UCSD-AML1 (cell line): ENCODE data around the gene YPEL1.

ENCODE experiments used
- DNase-seq: peaks from one replicate; lab custom pipeline; 2025; ENCODE audit not compliant: unreplicated experiment; lab: John Stamatoyannopoulos, UW

Gene YPEL1

DNA sequence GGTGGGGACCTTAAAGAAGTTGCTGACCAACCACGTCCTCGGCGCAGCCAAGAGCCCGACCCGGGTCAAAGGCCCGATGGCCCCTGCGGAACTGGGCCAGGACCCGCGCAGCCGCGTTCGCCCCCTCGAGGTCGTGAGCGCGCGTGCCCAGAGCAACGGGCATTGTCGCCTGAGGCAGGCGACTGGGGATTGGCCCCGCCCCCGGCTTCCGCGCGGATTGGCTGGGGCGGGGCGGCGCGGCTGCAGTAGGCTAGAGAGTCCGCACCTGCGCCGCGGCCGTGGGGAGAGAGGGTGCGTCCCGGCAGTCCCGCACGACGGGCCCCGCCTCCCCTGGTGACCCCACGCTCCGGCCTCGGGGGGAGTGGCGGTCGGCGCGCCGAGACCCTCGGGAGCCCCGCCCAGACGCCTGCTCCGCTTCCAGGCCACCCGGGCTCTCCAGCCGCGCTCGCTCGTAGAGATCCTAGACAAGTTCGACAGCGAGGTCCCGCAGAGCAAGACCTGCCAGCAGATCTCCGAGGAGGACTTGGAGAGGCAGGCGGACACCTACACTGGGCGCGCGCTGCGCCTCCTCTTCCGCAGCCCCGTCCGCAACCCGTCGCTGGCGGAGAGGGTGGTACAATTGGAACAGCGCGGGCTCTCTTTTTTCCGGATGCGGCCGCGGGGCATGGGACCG is 78.1 kb downstream of the YPEL1 start:
- peak; percentile 88 for DNase-seq

GRCh38 chr22:21657020-21657359 is 78.6 kb downstream of the YPEL1 start:
- DNase-seq, result no peak

DNA sequence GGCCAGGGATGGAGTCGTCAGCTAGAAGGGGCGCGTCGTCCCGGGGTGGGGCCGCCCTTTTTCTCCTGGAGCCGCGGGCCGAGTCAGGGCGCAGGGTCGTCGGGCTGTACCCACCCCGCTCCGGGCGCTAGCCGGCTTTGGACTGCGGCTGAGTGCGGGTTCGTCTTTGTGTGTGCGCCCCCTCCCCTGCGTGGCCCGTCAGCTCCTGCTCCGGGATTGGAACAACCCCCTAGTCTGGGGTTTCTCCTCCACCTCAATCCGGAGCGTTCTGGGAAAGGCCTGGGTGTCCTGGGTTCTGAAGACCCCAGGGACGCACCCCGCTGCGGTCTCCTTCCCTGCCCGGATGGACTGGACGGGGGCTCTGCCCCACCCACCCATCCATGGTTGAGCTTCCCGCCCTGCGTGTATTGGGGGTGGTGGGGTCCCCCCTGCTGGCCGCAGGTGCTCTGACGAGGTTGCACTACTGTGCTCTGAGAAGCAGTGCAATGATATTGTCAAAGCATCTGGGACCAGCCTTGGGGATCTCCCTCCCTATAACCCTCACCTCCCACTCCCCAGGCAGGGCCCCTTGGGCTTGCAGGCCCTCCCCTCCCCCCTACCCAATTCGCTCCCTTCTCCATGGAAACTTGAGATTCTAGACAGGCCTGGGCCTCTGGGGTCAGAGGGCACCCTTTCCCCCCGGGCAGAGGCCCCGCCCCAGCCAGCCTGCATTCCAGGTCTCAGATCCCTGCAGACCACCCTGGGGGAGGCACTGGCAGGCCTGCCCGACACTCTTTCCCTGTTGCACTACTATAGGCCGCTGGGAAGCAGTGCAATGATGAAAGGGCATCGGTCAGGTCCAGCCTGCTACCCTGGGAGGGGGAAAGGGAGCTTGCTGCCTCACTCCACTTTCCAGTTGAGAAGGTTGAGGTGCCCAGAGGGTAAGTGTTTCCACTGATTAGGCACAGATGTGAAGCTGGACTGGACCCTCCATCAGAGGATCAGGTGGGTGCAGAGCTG is 82.7 kb downstream of the YPEL1 start:
- DNase-seq, result no peak

GRCh38 chr22:21652010-21652546 is 83.5 kb downstream of the YPEL1 start:
- DNase-seq, result peak; percentile 85

DNA sequence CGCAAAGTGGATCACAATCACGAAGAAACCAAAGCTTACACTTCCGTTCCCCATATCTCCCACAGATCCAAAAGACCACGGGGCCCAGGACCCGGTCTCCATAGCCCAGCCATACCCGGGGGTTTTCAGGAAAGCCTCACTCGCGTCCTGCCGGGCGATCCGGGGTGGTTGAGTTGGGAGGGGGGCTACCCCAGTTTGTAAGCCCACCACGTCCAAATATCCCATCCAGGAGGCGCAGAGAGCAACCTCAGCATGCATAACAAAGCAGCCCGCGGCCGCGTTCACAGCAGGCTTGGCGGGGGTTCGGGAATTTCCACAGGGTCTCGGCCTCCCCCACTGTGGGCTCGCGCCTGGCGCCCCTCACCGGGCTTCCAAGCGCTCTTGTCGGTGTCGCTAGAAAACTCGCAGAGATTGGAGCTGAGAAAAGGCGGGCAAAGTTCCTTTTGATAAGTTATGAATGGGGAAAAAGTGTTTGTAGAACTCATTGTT is 84.0 kb downstream of the YPEL1 start:
- DNase-seq, result no peak

DNA sequence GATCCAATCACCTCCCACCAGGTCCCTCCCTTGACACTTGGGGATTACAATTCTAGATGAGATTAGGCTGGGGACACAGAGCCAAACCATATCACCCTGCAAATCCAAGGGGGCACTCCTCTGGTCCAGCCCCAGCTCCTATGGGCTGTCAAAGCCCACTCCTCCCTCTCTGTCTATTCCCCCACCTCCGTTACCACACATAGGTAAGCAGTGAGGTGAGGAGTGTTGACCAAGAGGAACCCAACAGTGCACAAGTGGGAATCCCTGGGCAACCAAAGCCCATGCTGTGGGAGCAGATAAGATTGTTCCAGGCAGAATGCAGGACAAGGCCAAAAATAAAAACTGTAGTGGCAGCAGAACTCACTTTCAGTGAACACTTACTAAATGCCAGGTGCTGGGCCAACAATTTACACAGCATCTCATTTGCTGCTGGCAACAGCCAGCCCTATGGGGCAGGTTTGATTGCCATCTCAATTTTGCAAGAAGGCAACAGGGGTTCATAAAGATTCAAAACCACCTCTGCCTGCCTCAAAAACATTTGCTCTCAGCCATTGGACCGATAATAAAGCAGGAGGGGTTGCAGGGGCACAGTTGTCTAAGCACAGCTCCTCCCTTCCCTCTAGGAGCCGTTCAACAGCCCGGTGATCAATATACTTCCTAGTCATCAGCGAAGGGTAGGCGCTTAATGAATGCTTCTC is 84.6 kb downstream of the YPEL1 start:
- no peak for DNase-seq

- DNase-seq, result no peak
Observed at GRCh38 chr22:21650280-21650679, 85.3 kb downstream of the YPEL1 start.
